Measurements from ENCODE around the gene LILRB5. TPM values are rescaled to one million over a fixed set of nuclear protein-coding genes. Genes with fewer than 3 reads are reported as not detected.
A peak's percentile ranks its signal among the peaks of the same experiment; 100 is the strongest.

LILRB5 gene
- total and polyA plus RNA-seq, 9 of the 15 experiments (the other 6 are each of a cell fraction or from before 2014, with no cell fraction given), result not detected

DNA sequence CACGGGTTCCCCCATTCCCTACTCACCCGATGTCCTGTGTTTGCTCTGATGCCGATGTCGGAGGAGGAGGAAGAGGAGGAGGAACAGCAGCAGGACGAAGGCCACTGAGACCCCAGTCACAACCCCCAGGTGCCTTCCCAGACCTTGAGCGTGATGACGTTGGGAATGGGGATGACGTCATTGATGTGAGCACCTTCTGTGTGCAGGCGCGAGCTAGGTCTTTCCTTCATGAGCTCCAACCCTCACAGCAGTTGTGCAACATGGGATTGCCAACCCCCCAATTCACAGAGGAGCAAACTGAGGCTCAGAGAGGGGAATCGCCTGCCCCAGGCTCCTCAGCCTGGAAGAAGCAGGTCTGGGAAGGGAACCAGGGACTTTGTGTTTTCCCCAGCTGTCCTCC, 4.2 kb downstream of the LILRB5 start:
- Histone ChIP-seq H3K4me2 (ENCODE audit: insufficient read depth, low read length) (no peak overlapping the region), H2AFZ (ENCODE audit: low read depth, low read length) (no peak overlapping the region), H3K9me1 (ENCODE audit: control insufficient read depth, insufficient read depth, low read length) (no peaks in the 10 kb centered on the region), H3K4me1 (replicated peaks in 1 of 2; ENCODE audit: control insufficient read depth in 2 of 2, insufficient read depth in 2 of 2, low read length in 2 of 2) (no peaks in the 10 kb centered on the region; a peak in 2 of 5 replicates), H3K9me3 (replicated peaks; ENCODE audit: control insufficient read depth, insufficient read depth, low read depth, low read length) (no peaks in the 10 kb centered on the region), H3K79me2 (ENCODE audit: control insufficient read depth, insufficient read depth, low read length) (no peaks in the 10 kb centered on the region), H4K20me1 (replicated peaks; ENCODE audit: control insufficient read depth, insufficient read depth, low read length) (peaks cover 11% of the 10 kb centered on the region), H3K36me3 (ENCODE audit: control insufficient read depth, insufficient read depth, low read length) (no peaks in the 10 kb centered on the region), H3K27ac (ENCODE audit: extremely low read depth, low read depth, low read length) (no peak overlapping the region), H3K4me3 (no peak overlapping the region), H3K27me3 (ENCODE audit: control insufficient read depth in 2 of 2, insufficient read depth in 2 of 2, low read length in 2 of 2) (peaks cover 47 to 66% of the 10 kb centered on the region in 2 experiments), H3K9ac (ENCODE audit: insufficient read depth in 1 of 2, low read depth in 2 of 2, low read length in 2 of 2) (no peak overlapping the region)
- FAIRE-seq (peak; percentile 23), ATAC-seq (no peak), DNase-seq (ENCODE audit: extremely low read depth in 1 of 4, low spot score in 3 of 4) (no peak)
- CTCF ChIA-PET (ENCODE audit: low intra/inter-chr PET ratio), result no interaction called here
- BruUV-seq (replicated peaks), result no TSS peak
- in situ Hi-C loops (cut with MboI), result no loop called here
- intact Hi-C loops (cut with micrococcal nuclease), result no loop called here
- WGBS (ENCODE audit: insufficient coverage, low coverage, missing lambda C conversion rate), result 3% methylated on average over 10 of the region's 11 CpGs
- POLR2A ChIA-PET, result interaction anchor here (0.7 kb wide), 1 partner anchor 427 kb away, joined by 3 read pairs; no protein-coding TSS in a partner anchor
- TF ChIP-seq, protein P1, sequence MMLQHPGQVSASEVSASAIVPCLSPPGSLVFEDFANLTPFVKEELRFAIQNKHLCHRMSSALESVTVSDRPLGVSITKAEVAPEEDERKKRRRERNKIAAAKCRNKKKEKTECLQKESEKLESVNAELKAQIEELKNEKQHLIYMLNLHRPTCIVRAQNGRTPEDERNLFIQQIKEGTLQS (IDR thresholded peaks at IDR 0.05), result peak; percentile 95
- TF ChIP-seq, protein P1 (CRISPR knock-in tag; conservative IDR thresholded peaks at IDR 0.05), result no peak
- TF ChIP-seq CREM (IDR thresholded peaks at IDR 0.05; ENCODE audit: low read depth) (peak; percentile 81), JUNB (CRISPR knock-in tag; conservative IDR thresholded peaks at IDR 0.05) (peak; percentile 79), PTRF (tag; IDR thresholded peaks at IDR 0.05) (no peak), SMARCA4 (IDR thresholded peaks at IDR 0.05) (no peak), CREB1 (IDR thresholded peaks at IDR 0.05) (peak; percentile 24; the same call in 1 of the 2 replicates), CREB1 (CRISPR knock-in tag; IDR thresholded peaks at IDR 0.05) (peak; percentile 69), KDM1A (IDR thresholded peaks at IDR 0.05) (no peak)
- TF ChIP-seq, protein P2, sequence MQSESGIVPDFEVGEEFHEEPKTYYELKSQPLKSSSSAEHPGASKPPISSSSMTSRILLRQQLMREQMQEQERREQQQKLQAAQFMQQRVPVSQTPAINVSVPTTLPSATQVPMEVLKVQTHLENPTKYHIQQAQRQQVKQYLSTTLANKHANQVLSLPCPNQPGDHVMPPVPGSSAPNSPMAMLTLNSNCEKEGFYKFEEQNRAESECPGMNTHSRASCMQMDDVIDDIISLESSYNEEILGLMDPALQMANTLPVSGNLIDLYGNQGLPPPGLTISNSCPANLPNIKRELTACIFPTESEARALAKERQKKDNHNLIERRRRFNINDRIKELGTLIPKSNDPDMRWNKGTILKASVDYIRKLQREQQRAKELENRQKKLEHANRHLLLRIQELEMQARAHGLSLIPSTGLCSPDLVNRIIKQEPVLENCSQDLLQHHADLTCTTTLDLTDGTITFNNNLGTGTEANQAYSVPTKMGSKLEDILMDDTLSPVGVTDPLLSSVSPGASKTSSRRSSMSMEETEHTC (IDR thresholded peaks at IDR 0.05), result no peak
- TF ChIP-seq, protein P3, sequence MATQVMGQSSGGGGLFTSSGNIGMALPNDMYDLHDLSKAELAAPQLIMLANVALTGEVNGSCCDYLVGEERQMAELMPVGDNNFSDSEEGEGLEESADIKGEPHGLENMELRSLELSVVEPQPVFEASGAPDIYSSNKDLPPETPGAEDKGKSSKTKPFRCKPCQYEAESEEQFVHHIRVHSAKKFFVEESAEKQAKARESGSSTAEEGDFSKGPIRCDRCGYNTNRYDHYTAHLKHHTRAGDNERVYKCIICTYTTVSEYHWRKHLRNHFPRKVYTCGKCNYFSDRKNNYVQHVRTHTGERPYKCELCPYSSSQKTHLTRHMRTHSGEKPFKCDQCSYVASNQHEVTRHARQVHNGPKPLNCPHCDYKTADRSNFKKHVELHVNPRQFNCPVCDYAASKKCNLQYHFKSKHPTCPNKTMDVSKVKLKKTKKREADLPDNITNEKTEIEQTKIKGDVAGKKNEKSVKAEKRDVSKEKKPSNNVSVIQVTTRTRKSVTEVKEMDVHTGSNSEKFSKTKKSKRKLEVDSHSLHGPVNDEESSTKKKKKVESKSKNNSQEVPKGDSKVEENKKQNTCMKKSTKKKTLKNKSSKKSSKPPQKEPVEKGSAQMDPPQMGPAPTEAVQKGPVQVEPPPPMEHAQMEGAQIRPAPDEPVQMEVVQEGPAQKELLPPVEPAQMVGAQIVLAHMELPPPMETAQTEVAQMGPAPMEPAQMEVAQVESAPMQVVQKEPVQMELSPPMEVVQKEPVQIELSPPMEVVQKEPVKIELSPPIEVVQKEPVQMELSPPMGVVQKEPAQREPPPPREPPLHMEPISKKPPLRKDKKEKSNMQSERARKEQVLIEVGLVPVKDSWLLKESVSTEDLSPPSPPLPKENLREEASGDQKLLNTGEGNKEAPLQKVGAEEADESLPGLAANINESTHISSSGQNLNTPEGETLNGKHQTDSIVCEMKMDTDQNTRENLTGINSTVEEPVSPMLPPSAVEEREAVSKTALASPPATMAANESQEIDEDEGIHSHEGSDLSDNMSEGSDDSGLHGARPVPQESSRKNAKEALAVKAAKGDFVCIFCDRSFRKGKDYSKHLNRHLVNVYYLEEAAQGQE (IDR thresholded peaks at IDR 0.05; ENCODE audit: borderline replicate concordance), result no peak
- TF ChIP-seq, protein P3 (CRISPR knock-in tag; IDR thresholded peaks at IDR 0.05; ENCODE audit: low read depth), result no peak
